Breast epithelium (tissue), 4 donors: ENCODE data around the gene PUM2. TPM values are rescaled to one million over a fixed set of nuclear protein-coding genes. Genes with fewer than 3 reads are reported as not detected.

Experiments
- DNase-seq, 2 donors: peaks; one replicate each; pipeline ENCODE4 v3.0.0-alpha.2; 2019; ENCODE audit warnings: low spot score in 2 of 2
- H3K27ac ChIP-seq, 2 donors: fragments of 200-600 bp; sonication (generic) in 1 of 2; one replicate each; pipeline ENCODE4 v1.5.1; 2016 to 2019; ENCODE audit warnings: mild to moderate bottlenecking in 1 of 2
- H3K27me3 ChIP-seq, 2 donors: fragments of 200-600 bp; sonication (generic) in 1 of 2; one replicate each; pipeline versions ENCODE4 v1.5.1 to v1.6.0; 2017 to 2019; ENCODE audit warnings: control low read depth in 1 of 2, mild to moderate bottlenecking in 1 of 2
- H3K36me3 ChIP-seq: fragments of 200-600 bp; one replicate; pipeline ENCODE4 v1.5.1; 2019
- H3K4me1 ChIP-seq, 2 donors: fragments of 200-600 bp; sonication (generic); one replicate each; pipeline ENCODE4 v1.5.1; 2016 to 2019; ENCODE audit warnings: control low read depth in 1 of 2
- H3K4me3 ChIP-seq, 3 donors: fragments of 200-600 bp; sonication (generic); 1 replicate in 2 of 3; 2 replicates in 1 of 3; pipeline ENCODE4 v1.5.1; 2016 to 2019; ENCODE audit warnings: mild to moderate bottlenecking in 3 of 3, moderate library complexity in 2 of 3
- H3K9me3 ChIP-seq, 2 donors: fragments of 200-600 bp; sonication (generic) in 1 of 2; one replicate each; pipeline ENCODE4 v1.5.1; 2016 to 2019; ENCODE audit warnings: control low read depth in 1 of 2
- CTCF ChIP-seq, 3 donors: fragments of 450-650 bp; IDR thresholded peaks; one replicate each; pipeline ENCODE4 v1.5.1; 2016 to 2017; ENCODE audit warnings: antibody characterized with exemption in 3 of 3, mild to moderate bottlenecking in 3 of 3, moderate library complexity in 3 of 3
- POLR2A ChIP-seq: fragments of 450-650 bp; IDR thresholded peaks from one replicate; pipeline ENCODE4 v1.6.1; 2016; ENCODE audit warnings: antibody characterized with exemption, mild to moderate bottlenecking, moderate library complexity
- POLR2AphosphoS5 ChIP-seq, 3 donors: sonication (generic); formaldehyde crosslinking; IDR thresholded peaks; one replicate each; pipeline ENCODE4 v1.6.1; 2017; ENCODE audit warnings: antibody characterized with exemption in 3 of 3
- intact Hi-C: fragments of 100-400 bp; cut with DNase I; formaldehyde crosslinking; loops from one replicate; pipeline ENCODE4 v1.15.1; 2023; ENCODE audit warnings: low total_unique reads
- total RNA-seq, 3 donors: library from RNA; depleted of rRNA; stranded (reverse); fragments of >200 nt; gene quantifications; one replicate each; pipeline ENCODE4 v1.1.0, GENCODE V29; 2016

PUM2 gene
- total RNA-seq, 3 donors from 2014 or later, result 69.3 to 94.0 (median 92.8) TPM

- no peaks in the 10 kb centered on the region for H3K27me3 ChIP-seq
- H3K27ac ChIP-seq, result peak overlapping the region; percentile 90 to 91
- H3K4me3 ChIP-seq, result no peak overlapping the region
- no peaks in the 10 kb centered on the region for H3K36me3 ChIP-seq
- peak in 1 of 2 donors; percentile 74 for DNase-seq
- TF ChIP-seq CTCF (IDR thresholded peaks at IDR 0.05) (no peak), POLR2AphosphoS5 (IDR thresholded peaks at IDR 0.05) (no peak), POLR2A (no peak)
- H3K4me1 ChIP-seq, result peaks cover 0 to 3% of the 10 kb centered on the region in 2 donors
- intact Hi-C loops, result no loop called here
- peaks cover 0 to 3% of the 10 kb centered on the region in 2 donors for H3K9me3 ChIP-seq
Observed at GRCh38 chr2:20232837-20233207, 117.8 kb downstream of the PUM2 start.

- Histone ChIP-seq H3K4me3 (no peak overlapping the region), H3K4me1 (peaks cover 0 to 3% of the 10 kb centered on the region in 2 donors), H3K9me3 (peaks cover 0 to 3% of the 10 kb centered on the region in 2 donors), H3K27ac (peak overlapping the region; percentile 90 to 91), H3K27me3 (no peaks in the 10 kb centered on the region), H3K36me3 (no peaks in the 10 kb centered on the region)
- DNase-seq, result peak; percentile 91 to 92
- intact Hi-C loops, result no loop called here
- TF ChIP-seq POLR2AphosphoS5 (IDR thresholded peaks at IDR 0.05) (peak in 1 of 3 donors; percentile 61), POLR2A (no peak)
Observed at GRCh38 chr2:20231598-20232026, 119.0 kb downstream of the PUM2 start.

GRCh38 chr2:20231159-20231558 lies 119.5 kb downstream of the PUM2 start:
- no peak for DNase-seq
- no peaks in the 10 kb centered on the region for H3K27me3 ChIP-seq
- H3K36me3 ChIP-seq, result no peaks in the 10 kb centered on the region
- intact Hi-C loops, result no loop called here
- no peak overlapping the region for H3K4me3 ChIP-seq
- peak overlapping the region; percentile 90 to 91 for H3K27ac ChIP-seq
- peaks cover 0 to 3% of the 10 kb centered on the region in 2 donors for H3K4me1 ChIP-seq
- no peak for TF ChIP-seq CTCF (IDR thresholded peaks at IDR 0.05)
- no peak for TF ChIP-seq POLR2AphosphoS5 (IDR thresholded peaks at IDR 0.05)
- no peak for TF ChIP-seq POLR2A
- H3K9me3 ChIP-seq, result peaks cover 0 to 3% of the 10 kb centered on the region in 2 donors

GRCh38 chr2:20230114-20230425 lies 120.6 kb downstream of the PUM2 start:
- TF ChIP-seq POLR2A, result no peak
- intact Hi-C loops, result no loop called here
- no peak for DNase-seq

GRCh38 chr2:20229322-20230113 lies 121.1 kb downstream of the PUM2 start:
- Histone ChIP-seq H3K9me3 (peaks cover 0 to 3% of the 10 kb centered on the region in 2 donors), H3K4me1 (peaks cover 0 to 3% of the 10 kb centered on the region in 2 donors), H3K27me3 (no peaks in the 10 kb centered on the region), H3K4me3 (no peak overlapping the region), H3K27ac (peak overlapping the region in 1 of 2 donors; percentile 91), H3K36me3 (no peaks in the 10 kb centered on the region)
- intact Hi-C loops, result no loop called here
- peak; percentile 15 to 45 for DNase-seq
- TF ChIP-seq POLR2AphosphoS5 (IDR thresholded peaks at IDR 0.05) (no peak), CTCF (IDR thresholded peaks at IDR 0.05) (no peak), POLR2A (no peak)

More at GRCh38 chr2:20230114-20230425, 120.6 kb downstream of the PUM2 start:
- Histone ChIP-seq H3K4me3 (no peak overlapping the region), H3K27me3 (no peaks in the 10 kb centered on the region), H3K9me3 (peaks cover 0 to 3% of the 10 kb centered on the region in 2 donors), H3K27ac (peak overlapping the region in 1 of 2 donors; percentile 91), H3K4me1 (peaks cover 0 to 3% of the 10 kb centered on the region in 2 donors), H3K36me3 (no peaks in the 10 kb centered on the region)

GRCh38 chr2:20227894-20228505 lies 122.6 kb downstream of the PUM2 start:
- Histone ChIP-seq H3K4me3 (no peak overlapping the region), H3K9me3 (peaks cover 0 to 3% of the 10 kb centered on the region in 2 donors), H3K4me1 (peaks cover 0 to 7% of the 10 kb centered on the region in 2 donors), H3K27me3 (no peaks in the 10 kb centered on the region), H3K36me3 (no peaks in the 10 kb centered on the region), H3K27ac (no peak overlapping the region)
- intact Hi-C loops, result no loop called here
- TF ChIP-seq POLR2AphosphoS5 (IDR thresholded peaks at IDR 0.05), result no peak
- no peak for TF ChIP-seq POLR2A
- no peak for TF ChIP-seq CTCF (IDR thresholded peaks at IDR 0.05)
- DNase-seq, result peak; percentile 13 to 27
